Psoas muscle (tissue), 8 donors: Measurements from ENCODE around the gene C16orf78. TPM values are rescaled to one million over a fixed set of nuclear protein-coding genes. Genes with fewer than 3 reads are reported as not detected.

Experiments used
- ATAC-seq, 4 donors: fragments of 200-7000 bp; cut with Tn5 transposase; one replicate each; pipeline ENCODE4 v1.9.1; 2020; ENCODE audit warnings: moderate library complexity in 3 of 4, mild to moderate bottlenecking in 2 of 4
- DNase-seq, 2 donors: peaks; one replicate each; pipeline ENCODE4 v3.0.0-alpha.2; 2020
- H3K27ac ChIP-seq: fragments of 200-600 bp; one replicate; pipeline ENCODE4 v1.8.0; 2022
- H3K27me3 ChIP-seq, 3 donors: fragments of 200-600 bp in 1 of 3; one replicate each; pipeline versions ENCODE4 v1.6.1 to v1.8.0; 2013 to 2022; ENCODE audit warnings: low read length in 2 of 3, mild to moderate bottlenecking in 2 of 3, moderate library complexity in 1 of 3; ENCODE audit not compliant: insufficient read depth in 3 of 3
- H3K36me3 ChIP-seq, 2 donors: fragments of 200-600 bp in 1 of 2; one replicate each; pipeline versions ENCODE4 v1.6.1 to v1.8.0; 2013 to 2022; ENCODE audit warnings: low read depth in 1 of 2, mild to moderate bottlenecking in 1 of 2, moderate library complexity in 1 of 2; ENCODE audit not compliant: insufficient read depth in 1 of 2
- H3K4me1 ChIP-seq: fragments of 200-600 bp; one replicate; pipeline ENCODE4 v1.8.0; 2022
- H3K4me3 ChIP-seq: fragments of 200-600 bp; one replicate; pipeline ENCODE4 v1.8.0; 2022; ENCODE audit warnings: mild to moderate bottlenecking
- H3K9me3 ChIP-seq: fragments of 200-600 bp; one replicate; pipeline ENCODE4 v1.8.0; 2022
- WGBS, 3 donors: extraction: QIAGEN DNeasy Blood & Tissue Kit; methylation state at CpG; one replicate each; pipeline versions ENCODE4 v1.1.6 to v1.1.7; 2013; 5-methylcytosine and 5-hydroxymethylcytosine counted together
- intact Hi-C, 2 donors: fragments of 100-400 bp; cut with DNase I; formaldehyde crosslinking; loops; one replicate each; pipeline versions ENCODE4 v1.11.0 to v1.14.2; 2022
- polyA plus RNA-seq, 3 donors: library from polyadenylated mRNA; stranded (reverse); fragments of 200-250 nt; gene quantifications; one replicate each; pipeline ENCODE4 v1.2.3, GENCODE V29; 2013
- total RNA-seq, 4 donors: library from RNA; stranded (reverse); fragmentation: NEBNext Ultra II Directional in 2 of 4; extraction: Animal tissue kit (Norgen Biotek cat#: 25700) in 2 of 4; gene quantifications; one replicate each; pipeline versions ENCODE4 v1.2.1 to v1.2.4, GENCODE V29; 2021 to 2023
- TF ChIP-seq, protein P1 (sequence below): fragments of 200-600 bp; IDR thresholded peaks from one replicate; pipeline ENCODE4 v1.8.0; 2022; ENCODE audit warnings: antibody characterized with exemption
- donor health status: healthy with polysubstance abuse.
- donor health status: DM: no; HTN: no; CAD: no; lungs with moderate emphysema.
- donor health status: Bipolar disorder and iron deficiency.
- donor health status: healthy.
- donor health status: DM: yes; HTN: yes; CAD: no.
- donor health status: DM: no; HTN: no; CAD: no.
- donor health status: DM: no; HTN: no; CAD: no.
- donor health status: DM: yes; HTN: yes; CAD: no.

The C16orf78 gene
- total and polyA plus RNA-seq, 7 donors = not detected

DNA sequence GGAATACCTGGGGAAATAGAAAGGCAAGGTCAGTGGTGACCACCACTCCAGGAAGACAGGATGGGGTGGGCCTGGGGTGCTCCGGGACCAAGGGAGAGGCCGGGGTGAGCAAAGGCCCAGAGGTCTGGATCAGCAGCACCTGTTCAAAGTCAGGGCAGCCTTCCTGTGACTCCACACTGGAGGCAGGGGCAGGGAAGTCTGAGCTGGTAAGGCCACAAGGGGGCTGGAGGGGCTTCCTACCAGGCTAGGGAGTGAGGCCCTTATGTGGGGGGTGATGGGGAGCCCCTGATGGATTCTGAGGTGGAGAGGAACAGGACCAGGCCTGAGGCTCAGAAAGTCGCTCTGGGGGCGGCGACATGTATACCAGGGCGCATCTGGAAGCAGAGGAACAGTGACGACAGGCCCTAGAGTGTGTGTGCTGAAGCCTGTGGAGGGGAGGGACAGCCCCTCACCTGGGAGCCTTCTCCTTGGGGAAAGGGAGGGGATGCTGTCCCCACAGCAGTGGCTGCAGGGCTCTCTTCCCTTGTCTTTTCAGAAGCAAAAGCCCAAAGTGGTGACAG is 3.7 kb downstream of the C16orf78 start:
- WGBS, 3 donors = 83 to 95% (median 88%) methylated on average over 7 of the region's 7 CpGs
- no peak overlapping the region for H3K4me3 ChIP-seq
- ATAC-seq (no peak), DNase-seq (no peak)
- intact Hi-C loops = no loop called here
- no peaks in the 10 kb centered on the region for H3K4me1 ChIP-seq
- H3K27ac ChIP-seq = no peak overlapping the region
- H3K9me3 ChIP-seq = no peaks in the 10 kb centered on the region
- H3K27me3 ChIP-seq = peaks cover 0 to 3% (median 0%) of the 10 kb centered on the region in 3 donors
- H3K36me3 ChIP-seq = no peaks in the 10 kb centered on the region
- TF ChIP-seq, protein P1, sequence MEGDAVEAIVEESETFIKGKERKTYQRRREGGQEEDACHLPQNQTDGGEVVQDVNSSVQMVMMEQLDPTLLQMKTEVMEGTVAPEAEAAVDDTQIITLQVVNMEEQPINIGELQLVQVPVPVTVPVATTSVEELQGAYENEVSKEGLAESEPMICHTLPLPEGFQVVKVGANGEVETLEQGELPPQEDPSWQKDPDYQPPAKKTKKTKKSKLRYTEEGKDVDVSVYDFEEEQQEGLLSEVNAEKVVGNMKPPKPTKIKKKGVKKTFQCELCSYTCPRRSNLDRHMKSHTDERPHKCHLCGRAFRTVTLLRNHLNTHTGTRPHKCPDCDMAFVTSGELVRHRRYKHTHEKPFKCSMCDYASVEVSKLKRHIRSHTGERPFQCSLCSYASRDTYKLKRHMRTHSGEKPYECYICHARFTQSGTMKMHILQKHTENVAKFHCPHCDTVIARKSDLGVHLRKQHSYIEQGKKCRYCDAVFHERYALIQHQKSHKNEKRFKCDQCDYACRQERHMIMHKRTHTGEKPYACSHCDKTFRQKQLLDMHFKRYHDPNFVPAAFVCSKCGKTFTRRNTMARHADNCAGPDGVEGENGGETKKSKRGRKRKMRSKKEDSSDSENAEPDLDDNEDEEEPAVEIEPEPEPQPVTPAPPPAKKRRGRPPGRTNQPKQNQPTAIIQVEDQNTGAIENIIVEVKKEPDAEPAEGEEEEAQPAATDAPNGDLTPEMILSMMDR = no peak

DNA sequence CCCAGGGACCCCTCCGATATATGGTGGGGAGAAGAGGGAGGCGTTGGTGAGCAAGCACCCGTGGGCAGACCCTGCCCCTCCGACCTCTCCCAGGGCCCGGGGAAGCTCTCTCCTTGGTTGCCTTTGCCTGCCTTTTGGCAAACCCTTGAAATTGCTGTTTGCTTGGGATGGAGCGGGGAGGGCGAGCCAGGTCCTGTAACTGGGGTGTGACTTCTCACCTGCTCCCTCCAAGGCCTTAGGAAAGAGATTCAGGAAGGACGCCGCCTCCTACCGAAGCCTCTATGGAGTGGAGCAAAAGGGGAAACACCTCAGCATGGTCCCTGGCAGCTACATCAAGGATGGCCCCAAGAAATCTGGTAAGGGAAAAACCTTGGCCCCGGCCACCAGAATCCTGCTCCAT is 4.6 kb downstream of the C16orf78 start:
- H3K36me3 ChIP-seq = no peaks in the 10 kb centered on the region
- no peaks in the 10 kb centered on the region for H3K4me1 ChIP-seq
- WGBS, 3 donors = 65 to 69% (median 66%) methylated on average over 11 of the region's 11 CpGs
- peaks cover 0 to 3% (median 0%) of the 10 kb centered on the region in 3 donors for H3K27me3 ChIP-seq
- DNase-seq = no peak
- intact Hi-C loops = no loop called here
- no peaks in the 10 kb centered on the region for H3K9me3 ChIP-seq
- no peak for ATAC-seq
- TF ChIP-seq, protein P1 = no peak
- no peak overlapping the region for H3K27ac ChIP-seq
- no peak overlapping the region for H3K4me3 ChIP-seq

DNA sequence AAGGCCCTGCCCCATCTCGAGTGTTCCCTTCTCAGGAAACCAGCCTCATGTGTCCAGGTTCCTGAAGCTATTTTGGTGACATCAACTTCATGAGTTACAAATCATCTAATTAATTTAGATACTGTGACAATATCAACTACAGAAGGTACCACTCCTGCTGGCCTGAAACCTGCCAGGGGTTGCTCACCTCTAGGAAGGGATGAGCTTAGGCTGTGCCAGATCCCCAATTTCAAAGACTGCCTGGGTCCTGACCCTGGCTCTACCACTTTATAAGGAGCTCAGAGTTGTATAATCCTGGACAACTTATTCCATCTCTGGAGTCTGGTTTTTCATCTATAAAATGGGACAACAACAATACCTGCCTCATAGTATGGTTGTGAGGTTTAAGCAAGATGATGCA is 5.2 kb downstream of the C16orf78 start:
- TF ChIP-seq, protein P1 = no peak
- H3K4me1 ChIP-seq = no peaks in the 10 kb centered on the region
- intact Hi-C loops = no loop called here
- ATAC-seq = no peak
- H3K27me3 ChIP-seq = peaks cover 0 to 3% (median 0%) of the 10 kb centered on the region in 3 donors
- 47 to 61% (median 48%) methylated on average over 1 of the region's 1 CpG for WGBS, 3 donors
- no peak for DNase-seq
- no peaks in the 10 kb centered on the region for H3K9me3 ChIP-seq
- no peak overlapping the region for H3K4me3 ChIP-seq
- no peaks in the 10 kb centered on the region for H3K36me3 ChIP-seq
- no peak overlapping the region for H3K27ac ChIP-seq

DNA sequence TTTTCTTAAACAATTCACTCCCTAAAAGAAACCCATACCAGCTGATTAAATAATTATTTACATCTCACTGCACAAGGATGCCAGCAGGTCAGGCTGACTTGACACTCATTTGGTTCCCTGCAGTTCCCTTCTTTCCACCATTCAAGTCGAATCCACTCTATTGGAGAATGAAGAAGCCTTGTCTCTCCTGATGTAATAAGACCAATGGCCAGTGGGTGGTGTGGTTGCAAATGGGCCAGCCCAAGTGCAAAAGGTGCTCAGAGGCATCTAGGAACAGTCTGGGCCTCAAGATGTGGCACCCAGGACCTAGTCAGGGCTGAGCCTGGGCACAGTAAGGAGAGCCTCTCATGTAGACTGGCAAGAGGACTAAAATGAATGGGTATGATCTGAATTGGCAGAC is 9.3 kb downstream of the C16orf78 start:
- 34 to 47% (median 37%) methylated on average over 1 of the region's 1 CpG for WGBS, 3 donors
- intact Hi-C loops = no loop called here
- no peak for ATAC-seq

More for the DNA sequence above, 9.3 kb downstream of the C16orf78 start:
- no peak for DNase-seq
- no peaks in the 10 kb centered on the region for H3K4me1 ChIP-seq
- peaks cover 0 to 3% (median 0%) of the 10 kb centered on the region in 3 donors for H3K27me3 ChIP-seq
- H3K27ac ChIP-seq = no peak overlapping the region
- no peak overlapping the region for H3K4me3 ChIP-seq
- TF ChIP-seq, protein P1 = no peak
- H3K9me3 ChIP-seq = no peaks in the 10 kb centered on the region
- H3K36me3 ChIP-seq = no peaks in the 10 kb centered on the region
